Panc1 (cell line): ENCODE results near the gene MAP3K3. TPM values are rescaled to one million over a fixed set of nuclear protein-coding genes. Genes with fewer than 3 reads are reported as not detected.

Experiments
- ATAC-seq: fragments of 200-7000 bp; cut with Tn5 transposase; 2 replicates; pipeline ENCODE4 v1.9.1; 2020; ENCODE audit warnings: mild to moderate bottlenecking, moderate library complexity
- BruUV-seq: library from RNA; stranded (reverse); fragments of 400-500 nt; replicated peaks from 2 replicates; lab custom pipeline; 2021; lab: Mats Ljungman, UMichigan
- CTCF ChIA-PET: fragments of 300-600 bp; sonication (Branson Sonifier 250); formaldehyde crosslinking; loops from one replicate; lab custom pipeline; 2022; ENCODE audit warnings: antibody characterized with exemption; lab: Charles Lee
- POLR2A ChIA-PET: fragments of 300-600 bp; sonication (Branson Sonifier 250); formaldehyde crosslinking; loops from one replicate; lab custom pipeline; 2022; ENCODE audit warnings: antibody characterized with exemption; lab: Charles Lee
- DNase-seq: peaks from one replicate; pipeline ENCODE4 v3.0.0-alpha.2; 2010; ENCODE audit warnings: low read depth, low spot score
- H3K27ac ChIP-seq: 2 replicates; pipeline ENCODE4 v1.5.1; 2011; ENCODE audit warnings: mild to moderate bottlenecking, low read length, inconsistent platforms
- H3K27me3 ChIP-seq: fragments of 200-500 bp; sonication (Bioruptor generic); 2 replicates; pipeline ENCODE4 v1.6.0; 2014; ENCODE audit warnings: low read length, inconsistent platforms; ENCODE audit not compliant: control insufficient read depth, insufficient read depth
- H3K36me3 ChIP-seq: fragments of 200-500 bp; sonication (Bioruptor generic); 2 replicates; pipeline ENCODE4 v1.5.1; 2014; ENCODE audit warnings: inconsistent platforms, mild to moderate bottlenecking, low read length, moderate library complexity; ENCODE audit not compliant: control insufficient read depth, insufficient read depth
- H3K4me1 ChIP-seq: 2 replicates; pipeline ENCODE4 v1.5.1; 2011; ENCODE audit warnings: inconsistent platforms, mild to moderate bottlenecking, low read length, moderate library complexity; ENCODE audit not compliant: control insufficient read depth, insufficient read depth
- H3K4me3 ChIP-seq, 2 experiments: 2 replicates each; pipeline ENCODE4 v1.5.1; 2011 to 2012; ENCODE audit warnings: low read depth in 2 of 2, low read length in 2 of 2, mild to moderate bottlenecking in 2 of 2, inconsistent platforms in 1 of 2, moderate library complexity in 1 of 2
- H3K9me3 ChIP-seq: fragments of 200-500 bp; sonication (Bioruptor generic); 2 replicates; pipeline ENCODE4 v1.5.1; 2014; ENCODE audit warnings: low read depth, mild to moderate bottlenecking, inconsistent platforms, low read length, moderate library complexity; ENCODE audit not compliant: control insufficient read depth, insufficient read depth
- CTCF ChIP-seq: fragments of 450-650 bp; IDR thresholded peaks from 2 replicates; pipeline ENCODE4 v1.5.1; 2017; ENCODE audit warnings: mild to moderate bottlenecking
- POLR2AphosphoS5 ChIP-seq: IDR thresholded peaks from 2 replicates; pipeline ENCODE4 v1.6.1; 2012; ENCODE audit warnings: mild to moderate bottlenecking, low read depth, low read length, moderate library complexity
- REST ChIP-seq, 2 experiments: IDR thresholded peaks; 2 replicates each; pipeline ENCODE4 v1.6.1; 2011 to 2012; ENCODE audit warnings: low read depth in 2 of 2, control low read depth in 1 of 2, low read length in 1 of 2, mild to moderate bottlenecking in 1 of 2, moderate library complexity in 1 of 2; ENCODE audit not compliant: insufficient read depth in 1 of 2
- SIN3A ChIP-seq: IDR thresholded peaks from 2 replicates; pipeline ENCODE4 v1.6.1; 2012; ENCODE audit warnings: low read depth, mild to moderate bottlenecking, low read length, moderate library complexity, borderline replicate concordance; ENCODE audit not compliant: insufficient read depth
- TCF7L2 ChIP-seq: IDR thresholded peaks from 2 replicates; pipeline ENCODE4 v1.6.1; 2011; ENCODE audit warnings: mild to moderate bottlenecking, low read depth, low read length, inconsistent platforms
- in situ Hi-C: cut with HindIII; loops from 2 replicates; pipeline ENCODE4 v1.10.0; 2016; ENCODE audit warnings: low sequenced_read_pairs, low pct_unique_long_range_greater_than_20kb
- intact Hi-C: fragments of 100-400 bp; cut with micrococcal nuclease; formaldehyde crosslinking; loops from one replicate; pipeline ENCODE4 v1.10.0; 2022; ENCODE audit not compliant: unreplicated experiment
- total RNA-seq: library from RNA; stranded (reverse); gene quantifications from one replicate; pipeline ENCODE4 v1.2.1, GENCODE V29; 2021; ENCODE audit not compliant: unreplicated experiment

Gene MAP3K3
- total RNA-seq, 1 experiment from 2014 or later = 22.3 TPM

- TF ChIP-seq CTCF = no peak
- no peak for TF ChIP-seq TCF7L2
- no peak for TF ChIP-seq REST (IDR thresholded peaks at IDR 0.05; ENCODE audit: insufficient read depth in 1 of 2, low read depth in 2 of 2, low read length in 1 of 2)
- no peak for TF ChIP-seq SIN3A
- TF ChIP-seq POLR2AphosphoS5 = no peak
- in situ Hi-C loops (no loop called here), intact Hi-C loops (no loop called here)
- ATAC-seq = no peak
- ChIA-PET CTCF (no interaction called here), POLR2A (no interaction called here)
- H3K36me3 ChIP-seq = no peaks in the 10 kb centered on the region; the same call in 1 of the 2 replicates
- no peaks in the 10 kb centered on the region for H3K4me1 ChIP-seq
- no TSS peak for BruUV-seq
- no peak overlapping the region for H3K27ac ChIP-seq
- no peaks in the 10 kb centered on the region for H3K9me3 ChIP-seq
- no peaks in the 10 kb centered on the region for H3K27me3 ChIP-seq
- DNase-seq = no peak
- no peak overlapping the region for H3K4me3 ChIP-seq
Observed at GRCh38 chr17:63681530-63681929, 59.3 kb downstream of the MAP3K3 start.

- BruUV-seq = no TSS peak
- ATAC-seq (no peak), DNase-seq (no peak)
- in situ Hi-C loops = no loop called here
- Histone ChIP-seq H3K4me3 (no peak overlapping the region), H3K27ac (no peak overlapping the region), H3K9me3 (no peaks in the 10 kb centered on the region), H3K4me1 (no peaks in the 10 kb centered on the region), H3K36me3 (no peaks in the 10 kb centered on the region; the same call in 1 of the 2 replicates), H3K27me3 (no peaks in the 10 kb centered on the region)
- TF ChIP-seq REST (IDR thresholded peaks at IDR 0.05; ENCODE audit: insufficient read depth in 1 of 2, low read depth in 2 of 2, low read length in 1 of 2) (no peak), POLR2AphosphoS5 (no peak), CTCF (no peak), SIN3A (no peak), TCF7L2 (no peak)
- ChIA-PET POLR2A (no interaction called here), CTCF (no interaction called here)
- intact Hi-C loops = no loop called here
Observed at GRCh38 chr17:63682441-63682840, 60.2 kb downstream of the MAP3K3 start.
